ENCODE data around the gene UGT1A3. TPM values are rescaled to one million over a fixed set of nuclear protein-coding genes. Genes with fewer than 3 reads are reported as not detected.

UGT1A3 gene
- total RNA-seq, 1 donor from 2014 or later, result not detected

GRCh38 chr2:233764761-233765160, 35.9 kb downstream of the UGT1A3 start:
- Histone ChIP-seq H3K27me3 (ENCODE audit: low read depth) (peaks cover 5% of the 10 kb centered on the region), H3K9me3 (no peaks in the 10 kb centered on the region), H3K27ac (no peak overlapping the region), H3K4me1 (no peaks in the 10 kb centered on the region), H3K36me3 (no peaks in the 10 kb centered on the region), H3K4me3 (no peak overlapping the region)
- ATAC-seq (no peak), DNase-seq (no peak)
- no peak for TF ChIP-seq CTCF (IDR thresholded peaks at IDR 0.05)
- intact Hi-C loops (cut with DNase I), result no loop called here

GRCh38 chr2:233766416-233766815, 37.6 kb downstream of the UGT1A3 start:
- intact Hi-C loops (cut with DNase I), result no loop called here
- no peak for TF ChIP-seq CTCF (IDR thresholded peaks at IDR 0.05)
- no peak overlapping the region for H3K27ac ChIP-seq

GRCh38 chr2:233768076-233768475, 39.2 kb downstream of the UGT1A3 start:
- ATAC-seq (no peak), DNase-seq (no peak)
- H3K4me3 ChIP-seq, result no peak overlapping the region
- H3K36me3 ChIP-seq, result no peaks in the 10 kb centered on the region
- H3K27me3 ChIP-seq (ENCODE audit: low read depth), result peaks cover 4% of the 10 kb centered on the region
- no peak overlapping the region for H3K27ac ChIP-seq
- no peaks in the 10 kb centered on the region for H3K9me3 ChIP-seq
- no peak for TF ChIP-seq CTCF (IDR thresholded peaks at IDR 0.05)
- intact Hi-C loops (cut with DNase I), result no loop called here
- no peaks in the 10 kb centered on the region for H3K4me1 ChIP-seq

More at GRCh38 chr2:233766416-233766815, 37.6 kb downstream of the UGT1A3 start:
- H3K9me3 ChIP-seq, result no peaks in the 10 kb centered on the region
- peaks cover 5% of the 10 kb centered on the region for H3K27me3 ChIP-seq (ENCODE audit: low read depth)
- DNase-seq, result no peak
- no peaks in the 10 kb centered on the region for H3K4me1 ChIP-seq
- H3K36me3 ChIP-seq, result no peaks in the 10 kb centered on the region
- no peak for ATAC-seq
- H3K4me3 ChIP-seq, result no peak overlapping the region

- Histone ChIP-seq H3K36me3 (no peaks in the 10 kb centered on the region), H3K4me1 (no peaks in the 10 kb centered on the region), H3K27ac (no peak overlapping the region), H3K4me3 (no peak overlapping the region), H3K27me3 (ENCODE audit: low read depth) (no peaks in the 10 kb centered on the region), H3K9me3 (no peaks in the 10 kb centered on the region)
- TF ChIP-seq CTCF (IDR thresholded peaks at IDR 0.05), result no peak
- intact Hi-C loops (cut with DNase I), result no loop called here
- ATAC-seq (no peak), DNase-seq (no peak)
These were observed 40.4 kb downstream of the UGT1A3 start for GRCh38 chr2:233769260-233769659.

- no peak for TF ChIP-seq CTCF (IDR thresholded peaks at IDR 0.05)
- no peak overlapping the region for H3K27ac ChIP-seq
- no peaks in the 10 kb centered on the region for H3K4me1 ChIP-seq
- DNase-seq (no peak), ATAC-seq (no peak)
- H3K36me3 ChIP-seq, result no peaks in the 10 kb centered on the region
- intact Hi-C loops (cut with DNase I), result no loop called here
- no peak overlapping the region for H3K4me3 ChIP-seq
- H3K27me3 ChIP-seq (ENCODE audit: low read depth), result no peaks in the 10 kb centered on the region
- no peaks in the 10 kb centered on the region for H3K9me3 ChIP-seq
These were observed 43.3 kb downstream of the UGT1A3 start for GRCh38 chr2:233772153-233772552.

GRCh38 chr2:233772583-233772982, 43.7 kb downstream of the UGT1A3 start:
- Histone ChIP-seq H3K9me3 (no peaks in the 10 kb centered on the region), H3K36me3 (no peaks in the 10 kb centered on the region), H3K27me3 (ENCODE audit: low read depth) (no peaks in the 10 kb centered on the region), H3K4me1 (no peaks in the 10 kb centered on the region), H3K27ac (no peak overlapping the region), H3K4me3 (no peak overlapping the region)
- intact Hi-C loops (cut with DNase I), result no loop called here
- ATAC-seq, result no peak
- TF ChIP-seq CTCF (IDR thresholded peaks at IDR 0.05), result no peak
- DNase-seq, result no peak
